Fibroblast of skin of right quadriceps (primary cell): ENCODE results near the gene ZMYM5.
"Not testable (repeated sequence)": the region's sequence is repeated elsewhere in the genome, so short reads cannot be mapped to it uniquely, and the experiment has no call there.

Source experiments
- DNase-seq: peaks from one replicate; pipeline ENCODE4 v3.0.0-alpha.2; 2013

The ZMYM5 gene

DNA sequence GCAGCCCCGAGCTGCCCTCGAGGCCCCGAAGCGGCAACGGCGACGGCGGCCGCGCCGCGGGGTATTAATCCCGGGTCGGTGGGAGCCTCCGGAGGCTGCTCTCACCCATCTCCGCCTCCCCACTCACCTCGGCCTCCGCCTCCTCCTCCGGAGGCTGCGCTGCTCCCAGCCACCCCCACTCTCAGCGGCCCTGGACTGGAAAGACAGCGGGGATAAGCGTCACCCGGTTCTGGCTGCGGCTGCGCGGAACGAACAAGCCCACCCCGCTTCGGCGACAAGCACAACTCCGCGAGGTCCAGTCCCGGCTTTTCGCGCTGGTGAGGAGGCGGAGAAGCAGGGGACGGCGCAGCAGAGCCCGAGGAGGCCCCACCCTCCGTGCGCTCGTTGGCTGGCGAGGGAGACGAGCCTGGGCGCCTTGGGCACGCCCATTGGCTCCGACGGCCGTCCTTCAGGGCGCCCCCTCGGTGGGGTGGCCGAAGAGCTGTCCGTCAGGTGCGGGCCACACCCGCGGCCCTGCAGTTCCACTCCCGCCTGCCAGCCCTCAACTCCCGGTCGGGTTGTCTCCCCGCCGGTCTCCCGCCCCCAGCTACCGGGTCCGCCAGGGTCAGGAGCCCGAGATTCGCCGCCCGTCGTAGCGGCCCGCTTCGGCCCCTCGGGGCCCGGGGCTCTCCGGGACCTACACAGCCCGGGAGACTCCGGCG, at the start of gene ZMYM5:
ZMYM5 (minus strand) TSS at position 327 of the 701 bp plus-strand sequence. CDS start 11,469 bp downstream, outside the sequence.
- DNase-seq: peak; percentile 100

DNA sequence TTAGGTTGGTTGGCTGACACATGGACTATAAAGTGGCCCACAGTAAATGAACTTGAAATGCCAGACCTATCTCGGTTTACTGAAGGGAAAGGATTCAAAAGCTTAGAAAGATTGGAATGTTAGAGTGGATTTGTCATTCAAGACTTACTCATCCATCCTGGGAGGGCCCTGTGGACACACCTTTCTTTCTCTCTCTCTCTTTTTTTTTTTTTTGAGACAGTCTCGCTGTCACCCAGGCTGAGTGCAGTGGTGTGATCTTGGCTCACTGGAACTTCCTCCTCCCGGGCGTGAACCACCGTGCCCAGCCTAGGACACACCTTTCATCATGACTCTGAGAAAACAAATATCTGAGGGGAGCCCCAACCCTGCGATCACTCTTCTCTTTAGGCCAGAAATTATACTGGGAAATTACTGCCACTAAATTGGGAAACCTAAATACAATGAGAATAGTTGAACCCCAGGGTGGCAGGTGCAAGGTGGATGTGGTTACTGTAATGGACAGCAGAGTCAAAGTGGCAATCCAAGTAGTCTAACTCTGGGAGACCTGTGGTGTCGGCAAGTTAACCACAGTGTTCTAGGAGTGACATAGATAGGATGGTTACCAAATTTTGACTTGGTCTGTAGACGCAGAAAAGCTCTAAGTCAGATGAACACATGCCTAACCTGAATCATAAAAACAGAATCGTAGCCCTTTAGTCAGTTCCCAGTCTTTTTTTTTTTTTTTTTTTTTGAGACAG, 47.1 kb upstream of the ZMYM5 start:
- DNase-seq: no peak

DNA sequence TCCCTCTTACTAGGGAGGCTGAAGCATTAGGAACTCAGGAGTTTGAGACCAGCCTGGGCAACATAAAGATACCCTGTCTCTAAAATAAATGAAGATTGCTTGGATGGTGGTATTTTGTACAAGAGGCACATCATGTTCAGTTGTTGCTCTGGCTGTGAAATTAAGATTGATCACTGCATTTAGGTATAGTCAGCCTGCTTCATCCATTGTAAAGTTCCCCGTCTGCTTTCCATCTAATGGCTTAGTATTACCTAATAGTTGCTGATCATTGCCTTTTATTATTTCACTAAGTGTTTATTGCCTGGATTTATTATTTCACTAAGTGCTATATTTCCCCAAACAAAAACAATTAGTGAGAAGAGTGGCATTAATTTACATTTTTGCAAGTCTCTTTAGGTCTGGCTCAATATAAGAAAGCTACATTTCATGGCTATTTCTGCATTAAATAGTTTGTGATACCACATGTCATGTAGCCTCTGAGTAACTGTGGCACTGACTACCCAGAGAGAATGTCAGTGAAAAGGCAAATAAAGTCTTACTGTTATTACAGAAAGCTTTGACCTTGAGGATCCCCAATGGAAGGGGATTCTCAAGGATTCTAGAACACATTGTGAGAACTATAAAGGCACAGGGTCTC, 45.0 kb upstream of the ZMYM5 start:
- no peak for DNase-seq

DNA sequence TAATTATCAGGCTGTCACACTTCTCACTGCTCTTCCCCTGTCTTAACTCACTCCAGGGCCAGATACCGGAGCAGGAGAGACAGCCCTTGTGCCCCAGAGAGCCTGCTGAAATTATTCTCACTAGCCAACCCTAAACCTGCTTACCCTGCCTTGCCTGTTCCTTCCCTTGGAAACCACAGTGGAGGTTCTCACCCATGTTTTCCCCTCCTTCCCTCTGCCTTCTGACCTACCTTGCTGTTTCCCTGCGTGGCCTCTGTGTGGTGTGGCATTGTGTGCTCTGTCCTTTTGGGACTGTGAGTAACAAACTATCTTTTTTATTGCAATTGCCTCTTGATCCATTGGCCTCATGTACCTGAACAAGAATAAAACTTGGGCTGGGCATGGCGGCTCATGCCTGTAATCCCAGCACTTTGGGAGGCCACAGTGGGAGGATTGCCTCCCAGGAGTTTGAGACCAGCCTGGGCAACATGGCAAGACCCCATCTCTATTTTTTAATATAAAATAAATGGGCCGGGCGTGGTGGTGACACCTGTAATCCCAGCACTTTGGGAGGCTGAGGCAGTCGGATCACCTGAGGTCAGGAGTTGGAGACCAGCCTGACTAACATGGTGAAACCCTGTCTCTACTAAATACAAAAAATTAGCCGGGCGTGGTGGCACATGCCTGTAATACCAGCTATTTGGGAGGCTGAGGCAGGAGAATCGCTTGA, 42.2 kb upstream of the ZMYM5 start:
- not testable (repeated sequence) for DNase-seq

DNA sequence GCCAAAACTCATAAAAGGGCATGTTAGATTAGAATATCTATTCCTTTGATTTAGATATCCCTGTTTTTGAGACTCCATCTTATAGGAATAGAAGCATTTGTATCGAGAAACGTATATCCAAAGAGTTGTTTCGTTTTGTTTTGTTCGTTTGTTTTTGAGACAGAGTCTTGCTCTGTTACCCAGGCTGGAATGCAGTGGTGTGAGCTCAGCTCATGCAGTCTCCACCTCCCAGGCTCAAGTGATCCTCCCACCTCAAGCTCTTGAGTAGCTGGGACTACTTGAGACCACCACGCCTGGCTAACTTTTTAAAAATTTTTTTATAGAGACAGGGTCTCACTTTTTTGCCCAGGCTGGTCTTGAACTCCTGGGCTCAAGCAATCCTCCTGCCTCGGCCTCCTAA, 26.6 kb upstream of the ZMYM5 start:
- DNase-seq: no peak

DNA sequence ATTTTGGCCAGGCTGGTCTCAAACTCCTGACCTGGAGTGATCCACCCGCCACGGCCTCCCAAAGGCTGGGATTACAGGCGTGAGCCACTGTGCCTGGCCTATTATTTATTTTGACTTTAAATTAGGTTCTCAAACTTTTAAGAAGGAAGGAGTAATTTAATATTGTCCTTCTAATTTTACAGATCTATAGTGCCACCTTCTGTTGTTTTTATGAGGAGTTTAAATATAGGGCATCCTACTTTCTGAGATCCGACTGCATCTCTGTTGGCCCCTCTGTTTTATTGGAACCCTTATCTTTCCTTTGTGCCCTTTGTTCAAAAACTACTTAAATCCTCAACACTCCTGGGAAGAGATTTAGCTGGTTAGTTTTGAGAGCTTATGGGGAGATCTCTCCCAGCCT, 25.4 kb upstream of the ZMYM5 start:
- DNase-seq: peak; percentile 4

DNA sequence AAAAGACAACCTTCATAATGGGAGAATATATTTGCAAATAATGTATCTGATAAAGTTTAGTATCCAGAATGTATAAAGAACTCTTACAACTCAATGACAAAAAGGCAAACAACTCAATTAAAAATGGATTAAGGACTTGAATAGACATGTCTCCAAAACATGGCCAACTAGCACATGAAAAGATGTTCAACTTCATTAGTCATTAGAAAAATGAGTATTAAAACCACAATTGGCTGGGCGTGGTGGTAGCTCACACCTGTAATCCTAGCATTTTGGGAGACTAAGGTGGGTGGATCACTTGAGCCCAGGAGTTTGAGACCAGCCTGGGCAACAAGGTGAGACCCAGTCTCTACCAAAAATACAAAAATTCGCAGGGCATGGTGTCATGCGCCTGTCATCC, 18.8 kb upstream of the ZMYM5 start:
- DNase-seq: no peak

DNA sequence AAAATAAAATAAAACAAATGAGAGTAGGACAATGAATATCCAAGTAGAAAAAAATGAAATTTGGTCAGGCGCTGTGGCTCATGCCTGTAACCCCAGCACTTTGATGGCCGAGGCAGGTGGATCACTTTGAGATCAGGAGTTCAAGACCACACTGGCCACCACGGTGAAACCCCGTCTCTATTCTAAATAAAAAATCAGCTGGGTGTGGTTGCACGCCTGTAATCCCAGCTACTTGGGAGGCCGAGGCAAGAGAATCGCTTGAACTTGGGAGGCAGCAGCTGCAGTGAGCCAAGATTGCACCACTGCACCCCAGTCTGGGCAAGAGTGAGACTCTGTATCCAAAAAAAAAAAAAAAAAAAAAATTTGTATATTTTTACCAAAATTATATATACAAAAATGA, 18.2 kb upstream of the ZMYM5 start:
- DNase-seq: no peak

DNA sequence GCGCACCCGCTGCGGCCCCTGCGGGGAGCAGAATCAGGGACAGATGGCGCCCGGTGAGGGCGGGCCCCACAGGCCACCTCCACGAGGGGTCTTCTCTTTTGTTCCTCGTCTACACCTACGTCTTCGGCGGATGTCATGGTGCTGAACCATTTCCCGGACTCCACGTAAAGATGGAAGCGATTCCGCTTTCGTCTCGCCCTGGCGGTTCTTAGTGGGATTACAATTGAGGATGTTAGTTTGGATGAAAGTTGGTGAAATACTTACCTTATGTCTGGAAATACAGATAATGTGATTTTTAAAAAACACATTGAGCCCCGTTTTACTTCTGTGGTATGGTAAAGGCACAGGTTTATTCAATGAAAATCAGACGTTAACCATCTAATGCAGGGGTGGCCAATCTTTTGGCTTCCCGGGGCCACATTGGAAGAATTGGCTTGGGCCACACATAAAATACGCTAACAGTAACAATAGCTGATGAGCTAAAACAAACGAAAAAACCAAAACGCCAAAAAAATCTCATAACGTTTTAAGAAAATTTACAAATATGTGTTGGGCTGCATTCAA, 1.4 kb upstream of the ZMYM5 start:
- DNase-seq: peak; percentile 77

DNA sequence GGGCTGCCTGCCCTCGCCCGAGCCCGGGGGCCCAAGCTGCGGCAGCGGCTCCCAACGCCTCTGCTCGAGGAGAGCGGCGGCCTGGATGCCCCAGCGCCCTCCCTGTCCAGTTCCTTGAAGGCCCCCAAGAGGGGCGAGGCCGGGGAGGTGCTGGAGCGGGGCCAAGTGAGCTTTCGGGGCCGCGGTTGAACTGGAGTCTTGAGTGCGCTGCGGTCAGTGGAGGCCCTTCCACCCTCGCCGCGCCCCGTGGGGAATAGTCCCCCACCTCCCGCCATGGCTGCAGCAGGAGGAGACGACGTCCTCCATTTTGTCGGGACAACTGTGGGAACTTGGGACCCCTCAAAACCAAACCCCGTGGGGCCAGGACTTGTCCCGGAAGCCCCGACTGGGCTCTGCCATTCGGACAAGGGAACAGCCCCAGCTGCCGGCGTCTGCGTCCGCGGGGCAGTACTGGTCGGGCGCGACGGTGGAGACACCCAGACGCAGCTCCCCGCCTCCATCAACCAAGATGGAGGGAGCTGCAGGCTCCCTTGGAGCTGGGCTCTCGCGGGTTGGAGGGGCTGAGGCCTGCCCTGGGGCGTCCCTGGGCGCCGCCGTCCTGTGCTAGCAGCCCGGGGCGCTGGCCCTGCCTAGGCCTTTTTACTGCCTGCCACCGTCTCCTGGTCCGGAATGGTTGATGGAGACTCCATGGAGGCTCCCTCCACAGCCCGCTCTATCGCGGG, 736 bp upstream of the ZMYM5 start:
- peak; percentile 78 for DNase-seq

DNA sequence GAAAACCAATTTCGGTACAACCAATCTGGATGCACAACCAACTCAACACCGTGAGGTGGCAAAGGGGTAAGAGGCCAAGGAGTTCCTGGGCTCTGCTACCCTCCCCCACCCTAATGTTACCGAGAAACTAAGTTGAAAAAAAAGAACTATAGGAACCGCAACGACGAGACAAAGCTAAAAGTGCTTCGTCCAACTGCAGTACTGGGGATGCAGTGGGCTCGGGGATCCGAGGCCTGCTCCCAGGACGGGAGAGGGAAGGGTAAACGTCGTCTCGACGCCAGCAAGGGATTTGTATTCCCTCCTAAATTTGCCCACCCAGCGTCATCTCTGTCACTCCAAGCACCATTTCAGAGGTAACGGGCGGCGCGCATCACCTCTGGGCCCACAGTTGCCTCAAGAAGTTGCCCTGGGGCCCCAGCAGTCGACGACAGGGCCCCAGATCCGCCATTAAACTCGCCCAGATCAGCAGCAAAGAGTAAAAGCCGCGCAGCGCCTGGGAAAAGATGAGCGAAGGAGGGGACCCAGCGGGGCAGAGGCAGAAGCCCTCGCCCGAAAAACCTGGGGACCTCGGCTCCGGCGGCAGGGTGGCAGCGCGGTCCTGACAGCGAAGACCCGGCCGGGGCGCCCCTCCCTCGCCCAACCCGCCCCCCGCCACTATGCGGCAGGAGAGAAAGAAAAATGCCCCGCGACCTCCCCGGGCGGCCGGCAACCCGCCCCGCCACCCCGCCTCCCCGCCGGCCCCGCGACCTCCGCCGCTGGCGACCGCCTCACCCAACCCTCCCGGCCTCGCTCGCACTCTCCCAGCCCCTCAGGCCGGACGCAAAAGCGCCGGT, 752 bp downstream of the ZMYM5 start:
- peak; percentile 16 for DNase-seq

DNA sequence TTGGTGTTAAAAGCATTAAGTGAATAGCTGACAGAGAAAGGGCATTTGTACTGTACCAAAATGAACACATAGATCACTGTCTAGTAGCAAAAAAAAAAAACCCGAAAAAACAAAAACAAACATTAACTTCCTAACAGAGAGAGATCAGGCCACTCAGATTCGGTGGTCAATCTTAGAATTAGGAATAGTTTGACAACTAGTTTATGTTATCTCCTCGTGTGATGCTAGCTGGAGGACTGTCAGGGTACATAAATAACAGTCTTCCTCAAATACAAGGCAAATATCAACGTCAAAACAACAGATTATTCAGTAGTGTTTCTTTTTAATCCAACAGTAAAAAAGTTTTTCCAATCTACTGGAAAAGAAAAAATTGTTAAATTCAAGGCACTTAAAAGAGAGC, 1.7 kb downstream of the ZMYM5 start:
- DNase-seq: no peak

DNA sequence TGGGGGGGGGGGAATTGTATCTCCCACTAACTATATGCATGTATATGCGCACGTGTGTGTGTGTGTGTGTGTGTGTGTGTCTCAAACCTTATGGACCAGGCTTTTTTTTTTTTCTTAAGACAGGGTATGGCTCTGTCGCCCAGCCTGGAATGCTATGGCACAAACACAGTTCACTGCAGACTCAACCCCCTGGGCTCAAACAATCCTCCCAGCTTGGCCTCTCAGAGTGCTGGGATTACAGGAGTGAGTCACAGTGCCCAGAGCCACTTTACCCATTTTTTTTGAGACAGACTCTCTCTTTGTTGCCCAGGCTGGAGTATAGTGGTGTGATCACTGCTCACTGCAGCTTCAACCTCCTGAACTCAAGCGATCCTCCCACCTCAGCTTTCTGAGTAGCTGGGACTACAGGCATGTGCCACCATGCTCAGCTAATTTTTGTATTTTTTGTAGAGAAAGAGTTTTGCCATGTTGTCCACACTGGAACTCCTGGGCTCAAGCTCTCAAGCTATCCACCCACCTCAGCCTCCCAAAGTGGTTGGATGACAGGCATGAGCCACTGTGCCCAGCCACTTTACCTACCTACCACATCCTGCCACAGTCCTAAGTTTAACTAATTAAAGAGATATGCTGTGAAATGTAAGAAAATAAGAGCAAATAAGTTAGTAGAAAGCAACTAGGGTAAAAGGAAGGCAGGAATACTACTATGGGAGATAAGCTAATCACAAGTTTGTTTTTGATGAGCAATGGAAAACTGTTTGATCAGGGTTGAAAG, 2.4 kb downstream of the ZMYM5 start:
- DNase-seq: peak; percentile 67

DNA sequence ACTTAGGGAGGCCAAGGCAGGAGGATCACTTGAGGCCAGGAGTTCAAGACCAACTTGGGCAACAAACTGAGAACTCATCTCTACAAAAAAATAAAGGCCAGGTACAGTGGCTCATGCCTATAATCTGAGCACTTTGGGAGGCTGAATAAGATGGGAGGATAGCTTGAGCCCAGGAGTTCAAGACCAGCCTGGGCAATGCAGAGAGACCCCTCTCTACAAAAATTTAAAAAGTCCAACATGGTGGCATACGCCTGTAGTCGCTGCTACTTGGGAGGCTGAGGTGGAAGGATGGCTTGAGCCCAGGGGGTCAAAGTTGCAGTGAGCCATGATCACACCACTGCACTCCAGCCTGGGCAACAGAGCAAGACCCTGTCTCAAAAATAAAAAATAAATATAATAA, 5.8 kb downstream of the ZMYM5 start:
- not testable (repeated sequence) for DNase-seq

DNA sequence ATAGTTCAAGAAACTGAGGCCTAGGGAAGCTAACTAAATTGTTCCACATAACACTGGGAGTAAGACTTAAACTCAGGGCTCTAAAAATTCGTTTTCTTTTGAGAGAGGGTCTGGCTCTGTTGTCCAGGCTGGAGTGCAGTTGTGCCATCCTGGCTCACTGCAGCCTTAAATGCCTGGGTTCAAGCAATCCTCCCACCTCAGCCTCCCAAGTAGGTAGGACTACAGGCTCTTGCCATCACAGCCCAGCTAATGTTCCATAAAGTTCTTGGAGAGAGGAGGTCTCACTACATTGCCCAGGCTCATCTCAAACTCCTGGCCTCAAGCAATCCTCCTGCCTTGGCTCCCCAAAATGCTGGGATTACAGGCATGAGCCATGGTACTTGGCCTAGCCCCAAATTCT, 10.7 kb downstream of the ZMYM5 start:
- DNase-seq: no peak

DNA sequence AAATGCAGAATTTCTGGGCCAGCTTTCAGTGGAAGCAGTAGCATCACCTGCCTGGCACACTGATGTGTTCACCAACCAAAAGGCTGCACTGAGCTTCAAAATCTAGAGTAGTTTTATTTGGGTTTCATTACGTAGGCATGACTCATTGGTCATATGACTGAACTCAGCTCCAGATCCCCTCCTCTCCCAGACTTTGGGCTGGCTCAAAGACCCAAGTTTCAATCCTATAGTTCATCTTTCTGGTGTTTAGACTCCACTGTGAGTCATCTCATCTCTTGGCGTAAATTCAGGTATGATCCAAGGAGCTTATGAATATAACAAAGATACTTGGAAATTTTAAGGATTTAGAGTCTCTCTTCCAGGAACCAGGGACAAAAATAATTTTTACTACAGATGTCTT, 17.7 kb downstream of the ZMYM5 start:
- DNase-seq: peak; percentile 97

DNA sequence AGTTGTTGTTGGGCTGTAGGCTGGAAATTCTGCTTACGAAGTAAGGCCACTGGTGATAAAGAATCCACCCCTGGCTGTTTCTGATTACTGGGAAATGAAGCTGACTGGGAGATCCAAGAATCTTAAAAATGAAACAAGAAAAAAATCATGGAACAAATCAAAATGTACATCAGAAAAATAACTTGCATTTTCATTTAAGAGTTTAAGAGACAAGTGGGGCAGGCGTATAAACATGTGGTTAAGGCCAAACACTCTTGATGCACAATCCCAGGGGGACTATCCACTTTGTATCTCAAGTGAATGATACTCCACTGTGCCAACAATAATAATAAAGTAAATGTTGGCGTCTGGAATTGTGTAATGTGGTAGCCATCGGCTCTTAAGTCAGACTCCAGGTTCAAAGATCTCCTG, 24.6 kb downstream of the ZMYM5 start:
- peak; percentile 74 for DNase-seq

DNA sequence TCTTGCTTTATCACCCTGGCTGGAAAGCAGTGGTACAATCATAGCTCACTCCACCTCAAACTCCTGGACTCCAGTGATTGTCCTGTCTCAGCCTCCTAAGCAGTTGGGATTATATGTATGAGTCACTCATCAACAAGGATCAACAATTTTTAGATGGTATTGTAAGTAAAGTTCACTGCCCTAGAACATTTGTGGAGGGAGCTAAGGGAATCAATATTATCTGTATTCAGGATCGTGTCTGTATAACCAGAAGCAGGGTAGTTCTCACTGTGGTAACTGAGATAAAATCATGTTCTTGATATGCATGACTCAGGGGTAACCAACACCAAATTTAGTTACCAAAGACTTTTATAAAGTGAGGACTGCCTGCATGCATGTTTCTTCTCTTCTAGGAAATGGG, 27.0 kb downstream of the ZMYM5 start:
- peak; percentile 17 for DNase-seq

DNA sequence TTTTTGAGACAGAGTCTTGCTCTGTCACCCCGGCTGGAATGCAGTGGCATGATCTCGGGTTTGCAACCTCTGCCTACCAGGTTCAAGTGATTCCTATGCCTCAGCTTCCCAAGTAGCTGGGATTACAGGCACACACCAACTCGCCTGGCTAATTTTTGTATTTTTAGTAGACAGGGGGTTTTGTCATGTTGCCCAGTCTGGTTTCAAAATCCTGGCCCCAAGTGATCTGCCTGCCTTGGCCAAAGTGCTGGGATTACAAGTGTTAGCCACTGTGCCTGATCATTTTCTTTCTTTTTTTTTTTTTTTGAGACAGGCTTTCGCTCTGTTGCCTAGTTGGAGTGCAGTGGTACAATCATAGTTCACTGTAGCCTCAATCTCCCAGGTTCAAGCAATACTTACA, 28.7 kb downstream of the ZMYM5 start:
- no peak for DNase-seq

DNA sequence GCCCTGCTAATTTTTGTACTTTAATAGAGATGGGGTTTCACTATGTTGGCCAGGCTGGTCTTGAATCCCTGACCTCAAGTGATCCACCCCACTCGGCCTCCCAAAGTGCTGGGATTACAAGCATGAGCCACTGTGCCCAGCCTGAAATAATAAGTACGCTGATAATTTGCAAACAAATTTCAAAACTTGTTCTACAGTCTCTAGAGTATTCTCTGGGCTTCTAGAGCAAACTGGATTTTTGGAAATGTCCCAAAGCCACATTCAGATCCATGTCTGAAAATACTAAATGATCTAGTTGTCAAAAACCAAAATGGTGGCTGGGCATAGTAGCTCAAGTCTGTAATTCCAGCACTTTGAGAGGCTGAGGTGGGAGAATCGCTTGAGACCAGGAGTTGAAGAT, 40.8 kb downstream of the ZMYM5 start:
- DNase-seq: no peak
